OCI-LY3 (cell line): ENCODE data around the gene CNNM2.

Experiments
- EZH2phosphoT487 ChIP-seq: fragments of 200-600 bp; shearing (Covaris generic); IDR thresholded peaks from 2 replicates; pipeline ENCODE4 v1.6.1; 2018; ENCODE audit warnings: antibody characterized with exemption, mixed run types, low read depth
- TF ChIP-seq, protein P1 (sequence below): fragments of 200-600, 300-600 bp; sonication (generic); IDR thresholded peaks from 2 replicates; pipeline ENCODE4 v1.5.1; 2014; ENCODE audit warnings: antibody characterized with exemption, low read length, low read depth

DNA sequence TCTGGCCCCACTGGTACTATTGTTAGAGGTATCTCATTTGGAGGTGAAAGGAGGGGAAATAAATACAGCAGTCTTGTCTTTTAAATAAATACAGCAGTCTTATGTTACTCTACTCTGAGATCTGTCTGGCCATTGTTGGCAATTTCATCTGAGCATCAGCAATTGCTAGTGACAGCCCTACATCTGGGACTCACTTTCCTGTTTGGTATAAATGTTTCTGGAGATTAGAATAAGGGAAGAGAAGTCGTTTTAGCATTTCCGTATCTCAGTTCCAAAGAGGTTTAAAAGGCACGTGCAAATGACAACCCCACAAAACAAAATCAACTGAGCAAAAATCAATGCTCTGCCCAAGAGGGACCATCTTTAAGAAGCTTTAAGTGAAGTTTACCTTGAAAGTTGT, 18.1 kb upstream of the CNNM2 start:
- TF ChIP-seq, protein P1, sequence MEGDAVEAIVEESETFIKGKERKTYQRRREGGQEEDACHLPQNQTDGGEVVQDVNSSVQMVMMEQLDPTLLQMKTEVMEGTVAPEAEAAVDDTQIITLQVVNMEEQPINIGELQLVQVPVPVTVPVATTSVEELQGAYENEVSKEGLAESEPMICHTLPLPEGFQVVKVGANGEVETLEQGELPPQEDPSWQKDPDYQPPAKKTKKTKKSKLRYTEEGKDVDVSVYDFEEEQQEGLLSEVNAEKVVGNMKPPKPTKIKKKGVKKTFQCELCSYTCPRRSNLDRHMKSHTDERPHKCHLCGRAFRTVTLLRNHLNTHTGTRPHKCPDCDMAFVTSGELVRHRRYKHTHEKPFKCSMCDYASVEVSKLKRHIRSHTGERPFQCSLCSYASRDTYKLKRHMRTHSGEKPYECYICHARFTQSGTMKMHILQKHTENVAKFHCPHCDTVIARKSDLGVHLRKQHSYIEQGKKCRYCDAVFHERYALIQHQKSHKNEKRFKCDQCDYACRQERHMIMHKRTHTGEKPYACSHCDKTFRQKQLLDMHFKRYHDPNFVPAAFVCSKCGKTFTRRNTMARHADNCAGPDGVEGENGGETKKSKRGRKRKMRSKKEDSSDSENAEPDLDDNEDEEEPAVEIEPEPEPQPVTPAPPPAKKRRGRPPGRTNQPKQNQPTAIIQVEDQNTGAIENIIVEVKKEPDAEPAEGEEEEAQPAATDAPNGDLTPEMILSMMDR: no peak
- no peak for TF ChIP-seq EZH2phosphoT487
